GM19467 (cell line): ENCODE data around the gene EIF2D.

Experiments
- ATAC-seq: cut with Tn5 transposase; IDR thresholded peaks from one replicate; pipeline ENCODE4 v1.9.1; 2021; ENCODE audit warnings: mild to moderate bottlenecking, moderate library complexity; ENCODE audit not compliant: unreplicated experiment

The EIF2D gene

GRCh38 chr1:206551986-206552326 is 60.3 kb downstream of the EIF2D start:
- ATAC-seq: no peak

- no peak for ATAC-seq
Measured at GRCh38 chr1:206551296-206551985, 60.8 kb downstream of the EIF2D start.

- no peak for ATAC-seq
Measured at GRCh38 chr1:206550446-206550845, 61.8 kb downstream of the EIF2D start.

GRCh38 chr1:206547104-206547503 is 65.2 kb downstream of the EIF2D start:
- ATAC-seq: no peak

- ATAC-seq: no peak
Measured at GRCh38 chr1:206545351-206545750, 66.9 kb downstream of the EIF2D start.

- ATAC-seq: no peak
Measured at GRCh38 chr1:206544562-206545257, 67.6 kb downstream of the EIF2D start.
